Activated T-helper 9 cell treated with anti-CD3 and anti-CD28 coated beads, Interleukin-2, amount 50 U/mL, for 16 hours (primary cell): ENCODE measurements around the gene SLC5A7.

Experiments used
- DNase-seq: peaks from one replicate; pipeline ENCODE4 v3.0.0-alpha.2; 2020; ENCODE audit warnings: low read depth

Gene SLC5A7

DNA sequence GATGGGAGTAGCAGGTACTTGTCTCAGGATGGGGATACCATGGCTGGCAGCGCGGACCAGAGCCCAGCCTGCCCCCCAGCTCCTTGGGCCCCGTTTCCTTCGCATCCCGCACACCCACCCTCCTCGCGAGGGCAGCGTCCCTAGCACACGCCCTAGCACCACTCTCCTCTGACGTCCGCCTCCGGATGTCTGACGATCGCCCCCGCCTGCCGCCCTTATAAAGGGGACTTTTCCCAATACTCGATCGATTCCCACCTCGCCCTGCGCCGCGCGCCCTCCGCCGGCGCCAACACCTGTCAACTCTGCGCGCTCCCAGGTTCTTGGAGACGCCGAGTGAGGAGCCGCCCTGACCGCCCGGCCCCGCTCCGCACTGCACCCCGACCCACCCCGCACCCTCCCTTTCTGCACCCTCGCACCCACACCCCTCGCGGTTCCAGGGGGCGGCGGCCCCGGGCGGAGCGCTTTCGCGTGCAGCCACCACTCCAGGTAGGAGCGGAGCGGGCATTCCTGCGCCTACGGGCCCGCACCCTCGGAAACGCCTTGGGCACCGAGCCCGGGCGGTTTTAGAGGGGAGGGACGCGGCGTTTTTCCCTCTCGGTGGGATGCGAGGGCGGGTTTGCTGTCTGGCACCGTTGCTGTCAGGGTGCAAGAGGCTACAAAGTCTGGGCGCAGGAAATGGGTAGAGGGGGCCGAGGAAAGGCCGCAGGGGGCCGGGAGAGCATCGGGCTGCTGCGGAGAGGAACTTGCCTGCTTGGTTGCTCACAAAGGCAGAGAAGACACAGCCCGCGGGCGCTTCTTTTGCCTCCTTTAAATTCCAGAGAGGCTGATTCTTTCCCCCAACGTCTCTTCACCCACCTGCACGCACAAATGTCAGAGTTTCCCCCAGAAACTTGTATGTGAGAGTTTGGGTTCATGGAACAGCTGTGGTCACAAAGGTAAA lies at the start of gene SLC5A7:
SLC5A7 (plus strand) TSS at position 247 of the 940 bp plus-strand sequence. CDS start 1,632 bp downstream, outside the sequence.
- no peak for DNase-seq

DNA sequence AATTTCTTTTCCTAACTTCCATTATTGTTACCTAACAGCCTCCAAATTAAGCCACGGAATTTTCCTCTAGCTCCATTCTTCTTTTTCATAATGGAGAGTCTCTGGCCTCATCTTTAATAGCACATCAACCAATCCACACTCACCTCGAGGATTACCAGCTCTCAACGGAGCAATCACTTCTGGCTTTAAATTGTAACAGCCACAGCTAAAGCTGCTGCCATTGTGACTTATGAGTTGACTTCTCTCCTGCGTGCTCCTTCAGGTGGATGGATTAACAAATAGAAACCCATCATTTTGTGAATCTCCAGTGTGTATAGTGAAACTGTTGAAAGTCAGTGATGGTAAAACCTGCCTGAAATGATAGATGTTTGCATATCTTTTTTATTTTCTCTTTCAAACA lies 24.9 kb upstream of the SLC5A7 start:
- DNase-seq: no peak

DNA sequence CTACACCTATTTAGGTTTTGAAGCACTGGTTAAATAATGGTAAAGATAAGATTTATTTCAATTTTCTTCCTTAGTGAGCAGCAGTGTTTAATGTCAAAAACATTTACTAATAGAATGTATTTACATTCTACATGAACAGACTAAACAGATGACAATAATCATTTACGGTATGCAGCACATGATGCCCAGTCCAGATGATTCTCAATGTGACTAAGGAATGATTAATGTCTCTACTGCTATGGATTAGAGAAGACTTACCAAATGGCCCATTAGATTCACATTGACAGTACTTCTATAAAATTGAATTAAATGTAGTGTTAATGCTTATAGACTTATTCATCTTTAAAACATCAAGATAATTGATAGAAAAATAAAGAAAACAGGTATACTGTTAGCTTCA lies 22.1 kb upstream of the SLC5A7 start:
- DNase-seq: no peak

DNA sequence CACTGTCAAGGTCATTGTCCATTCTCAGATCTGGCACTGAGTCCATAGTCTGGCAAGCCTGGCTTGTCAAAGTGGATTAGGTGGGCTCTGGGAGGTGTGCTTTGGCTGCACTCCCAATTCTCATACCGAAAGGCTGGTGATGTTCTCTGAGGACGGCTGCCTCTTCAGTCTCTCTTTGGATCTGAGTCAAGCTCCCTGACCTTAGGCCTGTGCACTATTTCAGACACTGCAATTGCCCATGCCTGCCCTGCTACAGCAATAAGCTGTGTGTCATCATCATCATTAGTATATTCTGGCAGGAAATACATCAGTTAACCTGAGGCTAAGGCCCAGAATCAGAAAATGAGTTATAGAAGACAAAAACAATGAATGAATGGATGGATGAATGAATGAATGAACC lies 1.6 kb upstream of the SLC5A7 start:
- no peak for DNase-seq

DNA sequence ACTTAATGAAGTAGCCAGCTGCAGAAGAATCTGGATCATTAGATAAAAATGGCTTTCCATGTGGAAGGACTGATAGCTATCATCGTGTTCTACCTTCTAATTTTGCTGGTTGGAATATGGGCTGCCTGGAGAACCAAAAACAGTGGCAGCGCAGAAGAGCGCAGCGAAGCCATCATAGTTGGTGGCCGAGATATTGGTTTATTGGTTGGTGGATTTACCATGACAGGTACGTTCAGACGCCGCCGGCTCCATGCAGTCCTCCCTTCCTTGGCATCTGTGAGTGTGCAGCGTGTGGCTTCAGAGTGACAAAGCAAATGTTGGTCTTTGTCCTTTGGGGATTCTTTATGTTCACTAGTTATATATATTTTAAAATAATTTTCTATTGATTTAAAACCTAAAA lies 1.8 kb downstream of the SLC5A7 start:
- no peak for DNase-seq

DNA sequence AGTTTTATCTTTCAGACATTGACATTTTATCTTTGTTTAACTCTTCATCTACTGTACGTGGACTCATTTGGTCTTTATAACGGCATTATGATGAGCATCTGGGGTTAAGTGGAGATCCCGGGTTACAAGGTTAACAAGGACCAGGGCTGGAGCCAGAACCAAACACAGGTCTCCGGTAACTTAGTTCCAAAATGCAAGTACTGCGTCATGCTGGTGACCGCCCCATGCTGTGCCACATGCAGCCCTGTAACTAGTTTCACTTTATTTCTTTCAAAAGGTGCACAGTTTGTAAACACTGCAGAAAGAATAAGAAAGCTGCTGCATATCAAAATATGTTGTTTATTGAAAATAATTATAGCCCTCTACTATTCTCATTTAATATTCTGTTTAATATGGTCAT lies 3.1 kb downstream of the SLC5A7 start:
- DNase-seq: no peak

DNA sequence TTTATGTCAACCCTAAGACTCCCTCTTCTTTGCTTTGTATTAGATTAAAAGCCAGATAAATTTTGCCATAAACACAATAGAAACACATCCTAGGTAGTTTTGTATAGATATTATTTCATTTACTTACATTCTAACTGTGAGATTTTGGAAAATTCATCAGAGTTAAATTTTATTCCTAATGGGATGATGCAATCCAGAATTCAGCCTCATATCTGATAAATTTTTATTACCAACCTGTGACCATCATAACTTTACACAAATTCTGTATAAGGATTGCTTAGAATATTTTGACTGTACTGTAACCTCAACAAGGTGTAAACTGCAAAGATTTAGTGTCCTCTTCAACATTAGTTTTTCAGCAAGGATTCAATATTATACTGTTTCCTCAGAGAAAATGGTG lies 4.4 kb downstream of the SLC5A7 start:
- DNase-seq: no peak

DNA sequence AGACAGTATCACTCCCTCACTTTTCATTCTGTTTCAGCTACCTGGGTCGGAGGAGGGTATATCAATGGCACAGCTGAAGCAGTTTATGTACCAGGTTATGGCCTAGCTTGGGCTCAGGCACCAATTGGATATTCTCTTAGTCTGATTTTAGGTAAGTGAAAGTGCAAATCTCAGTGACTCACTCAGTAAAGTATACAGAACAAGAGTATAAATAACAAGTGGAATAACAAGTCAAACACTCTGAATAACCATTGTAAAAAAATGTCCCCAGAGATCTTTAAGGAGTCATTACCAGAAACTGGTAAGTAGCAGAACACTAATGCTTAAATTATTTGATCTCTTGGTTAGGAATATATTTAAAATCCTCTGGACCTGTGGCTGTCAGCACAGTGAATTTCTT lies 5.7 kb downstream of the SLC5A7 start:
- DNase-seq: no peak

DNA sequence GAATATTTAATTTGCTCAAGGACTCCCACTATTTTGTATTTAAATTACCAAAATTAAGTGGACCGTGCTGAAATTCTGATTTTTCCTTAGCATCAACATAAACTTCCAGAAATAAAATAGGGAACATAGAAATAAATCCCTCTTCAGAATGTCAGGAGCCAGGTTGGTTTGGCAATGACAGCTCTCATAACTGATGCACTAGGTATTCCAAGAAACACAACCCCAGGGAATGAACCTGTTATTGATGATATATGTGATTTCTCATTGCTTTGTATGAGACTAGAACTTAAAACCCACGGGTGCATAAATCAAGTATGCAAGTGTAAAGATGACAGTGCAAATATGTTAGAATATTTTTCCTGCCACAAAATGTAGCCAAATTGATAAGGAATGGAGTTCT lies 12.8 kb downstream of the SLC5A7 start:
- no peak for DNase-seq

DNA sequence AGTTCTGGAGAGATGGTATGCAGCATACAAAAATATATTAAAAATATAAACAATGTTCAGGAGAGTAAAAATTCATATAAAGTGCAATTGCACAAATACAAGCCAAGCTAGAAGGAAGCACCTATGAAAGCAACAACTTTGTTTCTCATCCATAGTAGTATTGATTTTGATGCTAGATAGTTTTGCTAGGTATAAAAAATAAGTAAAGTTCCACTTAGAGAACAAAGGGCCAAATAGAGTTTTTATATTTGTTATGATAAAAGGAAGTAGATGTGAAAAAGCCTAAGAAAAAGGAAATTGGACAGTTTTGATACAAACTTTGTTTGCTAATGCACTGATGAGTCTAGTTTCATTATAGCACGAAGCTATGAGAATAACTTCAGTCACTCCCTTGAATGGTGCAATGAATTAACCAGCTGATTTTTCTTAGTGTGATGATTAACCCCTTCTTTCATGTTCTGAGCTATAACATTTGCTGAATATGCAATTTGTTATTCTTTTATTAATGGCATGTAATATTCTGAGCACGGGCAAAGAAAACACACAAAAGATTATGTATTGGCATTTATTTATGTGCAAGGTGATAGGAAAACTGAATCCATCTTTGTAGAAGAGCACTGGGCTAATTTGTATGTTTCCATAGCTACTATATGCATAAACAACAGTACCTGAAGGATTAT lies 24.7 kb downstream of the SLC5A7 start:
- no peak for DNase-seq

DNA sequence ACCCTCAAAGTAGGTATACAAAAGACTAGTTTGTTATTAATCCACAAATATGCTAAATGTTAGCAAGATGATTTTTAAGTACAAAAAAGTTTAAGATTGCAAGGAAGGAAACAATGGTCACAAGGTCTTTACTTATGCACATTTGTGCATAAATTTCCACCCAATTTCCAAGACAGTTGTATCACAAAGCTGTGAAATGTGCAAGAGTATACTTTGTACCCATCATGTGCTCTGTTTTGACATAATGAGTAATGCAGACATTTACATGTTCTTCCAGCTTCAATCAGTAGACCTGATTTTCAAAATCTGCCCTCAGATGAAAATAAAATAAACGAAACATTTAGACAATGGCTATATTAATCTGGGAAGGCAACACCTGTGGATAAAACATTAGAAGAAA lies 27.0 kb downstream of the SLC5A7 start:
- no peak for DNase-seq

DNA sequence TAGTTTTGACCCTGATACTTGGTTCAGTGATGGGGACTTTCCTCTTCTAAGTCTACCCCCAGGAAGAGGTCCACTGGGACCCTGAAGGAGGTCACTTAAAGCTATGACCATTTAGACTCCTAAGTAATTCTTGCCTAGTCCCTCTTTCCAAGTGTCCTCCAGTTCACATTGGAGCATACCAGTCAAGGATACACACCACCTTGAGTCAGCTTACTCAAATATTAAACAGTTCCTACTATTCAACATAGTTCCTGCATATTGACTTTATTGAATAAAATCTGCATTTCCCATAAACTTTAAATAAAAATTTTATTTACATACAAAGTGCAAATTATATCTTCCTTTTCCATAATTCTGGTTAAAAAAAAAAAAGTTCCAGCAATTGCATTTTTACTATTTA lies 36.3 kb downstream of the SLC5A7 start:
- DNase-seq: no peak

DNA sequence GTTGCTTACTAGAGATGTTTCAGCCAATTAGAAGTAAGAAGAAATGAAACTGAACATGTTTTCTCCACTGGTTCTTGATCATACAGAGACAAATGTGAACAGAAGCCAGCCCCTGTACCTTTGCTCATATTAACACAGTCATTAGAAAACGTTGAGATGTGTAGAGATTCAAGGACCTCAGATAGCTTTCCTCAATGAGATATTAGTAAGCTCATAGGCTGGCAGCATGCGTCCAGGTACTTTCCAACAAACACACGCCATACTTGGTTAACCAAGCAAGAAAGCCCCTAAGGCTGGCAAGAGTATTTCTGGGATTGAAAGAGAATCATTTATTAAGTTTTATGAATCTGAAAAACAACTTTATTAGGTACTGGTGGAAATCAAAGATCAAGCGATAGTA lies 37.5 kb downstream of the SLC5A7 start:
- DNase-seq: no peak

DNA sequence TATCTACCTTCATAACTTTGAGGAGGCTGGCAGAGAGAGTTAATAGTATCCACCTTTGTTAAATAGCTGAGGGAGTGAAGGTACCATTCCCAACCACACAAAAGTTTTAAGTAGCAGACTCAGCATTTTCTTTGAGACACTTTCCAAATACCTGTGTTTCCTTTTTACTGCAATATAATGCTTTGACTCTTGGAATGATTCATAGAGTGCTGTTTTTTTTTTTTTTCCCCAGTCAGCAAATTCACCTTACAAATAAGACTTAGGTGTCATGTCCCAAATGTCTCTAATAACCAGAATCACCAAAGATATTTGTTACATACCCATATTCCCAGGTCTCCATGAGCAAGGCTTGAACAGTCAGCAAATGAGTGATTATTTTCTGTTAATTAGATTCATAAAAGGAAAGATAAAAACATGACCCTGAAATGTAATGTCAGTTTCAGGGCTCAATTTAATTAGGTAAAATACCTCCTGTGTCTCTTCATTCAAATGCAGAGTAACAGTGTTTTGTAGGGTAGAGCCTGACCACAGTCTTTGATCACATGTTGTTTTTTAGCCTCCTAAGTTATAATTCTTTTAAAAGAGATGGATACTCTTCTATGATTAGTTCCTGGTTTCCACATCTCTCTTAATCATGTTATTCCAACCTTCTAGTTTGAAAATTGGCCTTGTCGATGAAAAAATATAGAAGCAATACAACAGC lies 39.9 kb downstream of the SLC5A7 start:
- DNase-seq: no peak

DNA sequence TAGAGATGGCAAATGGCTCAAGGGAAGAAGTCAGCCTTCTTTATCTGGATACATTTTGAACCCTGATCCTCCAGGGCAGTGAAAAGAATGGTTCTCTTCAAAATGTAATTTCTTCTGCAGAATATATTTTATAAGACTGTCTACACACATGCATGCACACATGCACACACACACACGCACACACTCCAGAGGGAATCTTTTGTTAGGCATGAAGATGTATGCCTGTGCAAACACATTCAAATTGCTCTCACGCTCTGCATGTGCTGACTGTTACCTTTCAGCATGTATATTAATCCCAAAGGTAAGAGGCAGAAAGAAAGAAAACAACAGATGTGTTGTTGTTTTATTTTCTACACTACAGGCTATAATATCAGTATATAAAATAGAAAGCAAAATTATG lies 43.2 kb downstream of the SLC5A7 start:
- DNase-seq: no peak

DNA sequence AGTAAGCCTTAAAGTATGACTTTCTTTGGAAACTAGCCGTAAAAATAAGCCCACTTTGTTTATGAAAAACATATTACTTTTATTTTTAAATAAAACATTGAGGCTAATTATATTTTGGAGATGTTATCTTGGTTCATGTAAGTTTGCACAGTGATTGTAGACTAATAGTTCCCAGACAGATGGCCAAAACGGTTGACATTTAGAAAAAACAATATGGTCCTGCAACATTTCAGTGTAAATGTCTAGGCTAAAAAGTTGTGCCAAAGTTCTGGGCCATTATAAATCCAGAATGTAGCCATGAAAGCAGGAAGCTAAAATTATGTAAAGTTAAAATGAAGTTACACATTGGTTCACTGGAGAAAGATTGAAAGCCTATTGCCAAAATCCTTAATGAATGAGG lies 43.6 kb downstream of the SLC5A7 start:
- DNase-seq: no peak

DNA sequence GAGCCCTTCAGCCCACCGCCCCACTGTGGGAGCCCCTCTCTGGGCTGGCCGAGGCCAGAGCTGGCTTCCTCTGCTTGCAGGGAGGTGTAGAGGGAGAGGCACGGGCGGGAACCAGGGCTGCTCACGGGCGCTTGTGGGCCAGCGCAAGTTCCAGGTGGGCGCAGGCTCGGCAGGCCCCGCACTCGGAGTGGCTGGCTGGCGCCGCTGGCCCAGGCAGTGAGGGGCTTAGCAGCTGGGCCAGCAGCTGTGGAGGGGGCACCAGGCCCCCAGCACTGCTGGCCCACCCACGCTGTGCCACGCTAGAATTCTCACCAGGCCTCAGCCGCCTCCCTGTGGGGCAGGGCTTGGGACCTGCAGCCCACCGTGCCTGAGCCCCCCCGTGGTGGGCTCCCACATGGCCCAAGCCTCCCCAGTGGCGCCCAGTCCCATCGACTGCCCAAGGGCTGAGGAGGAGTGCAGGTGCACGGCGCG lies 45.2 kb downstream of the SLC5A7 start:
- no peak for DNase-seq

DNA sequence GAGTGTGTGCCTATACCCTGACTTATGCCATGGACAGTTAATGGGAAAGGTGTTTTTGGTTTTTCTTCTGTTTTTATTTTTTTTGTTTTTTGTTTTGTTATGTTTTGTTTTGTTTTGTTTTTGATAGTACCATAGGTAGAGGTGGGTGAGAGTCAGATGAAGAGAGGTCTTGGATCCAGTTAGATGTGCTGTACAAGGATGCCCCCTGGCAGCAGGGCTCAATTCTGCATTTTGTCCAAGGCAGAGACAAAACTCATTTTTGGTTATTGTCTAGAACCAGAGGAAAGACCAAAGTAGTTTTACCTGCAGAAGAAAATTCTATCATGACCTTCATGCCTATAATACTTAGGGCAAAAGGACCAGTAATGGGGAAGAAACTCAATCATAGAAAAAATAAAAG lies 48.5 kb downstream of the SLC5A7 start:
- DNase-seq: no peak

DNA sequence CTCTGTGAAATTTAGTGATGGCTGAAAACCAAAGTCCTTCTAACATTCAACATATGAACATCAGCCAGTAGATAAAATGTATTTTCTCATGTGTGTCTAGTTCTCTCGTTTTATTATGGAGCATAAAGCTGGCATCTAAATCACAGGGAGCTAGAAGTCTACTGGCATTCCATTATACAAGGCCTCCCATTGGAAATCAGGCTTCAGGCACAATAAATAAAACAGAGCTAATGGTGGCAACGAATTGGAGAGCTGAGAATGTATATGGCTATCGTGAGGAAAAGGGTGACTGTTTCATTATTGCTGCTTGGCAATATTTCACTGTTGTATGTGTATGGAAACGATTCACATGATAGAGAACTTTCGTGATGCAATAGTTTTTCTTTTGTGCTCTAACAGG lies 62.4 kb downstream of the SLC5A7 start:
- DNase-seq: no peak

DNA sequence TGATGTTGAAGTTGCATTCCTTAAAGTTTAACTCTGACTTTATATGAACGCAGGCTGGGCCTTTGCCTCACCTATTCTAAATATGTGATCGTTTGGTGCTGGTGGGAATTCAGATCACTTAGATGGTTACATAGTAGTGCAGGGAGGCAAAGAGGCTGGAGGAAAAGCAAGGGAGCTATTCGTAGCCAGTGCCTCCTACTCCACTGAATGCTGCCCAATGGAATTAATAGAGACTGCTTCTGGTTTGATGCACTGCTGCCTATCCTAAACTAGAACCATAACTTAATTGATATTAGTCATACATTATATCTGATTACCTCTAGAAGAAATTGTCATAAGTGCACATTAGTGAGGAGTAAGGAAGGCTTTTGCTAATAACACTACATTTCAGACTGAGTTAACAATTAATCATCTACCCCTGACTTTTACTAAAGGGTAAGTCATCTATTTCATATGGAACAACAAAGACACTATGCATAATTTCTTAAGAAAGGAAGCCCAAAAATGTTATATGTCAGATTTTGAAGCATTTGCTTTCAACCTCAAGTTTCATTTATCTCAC lies 72.3 kb downstream of the SLC5A7 start:
- DNase-seq: no peak

DNA sequence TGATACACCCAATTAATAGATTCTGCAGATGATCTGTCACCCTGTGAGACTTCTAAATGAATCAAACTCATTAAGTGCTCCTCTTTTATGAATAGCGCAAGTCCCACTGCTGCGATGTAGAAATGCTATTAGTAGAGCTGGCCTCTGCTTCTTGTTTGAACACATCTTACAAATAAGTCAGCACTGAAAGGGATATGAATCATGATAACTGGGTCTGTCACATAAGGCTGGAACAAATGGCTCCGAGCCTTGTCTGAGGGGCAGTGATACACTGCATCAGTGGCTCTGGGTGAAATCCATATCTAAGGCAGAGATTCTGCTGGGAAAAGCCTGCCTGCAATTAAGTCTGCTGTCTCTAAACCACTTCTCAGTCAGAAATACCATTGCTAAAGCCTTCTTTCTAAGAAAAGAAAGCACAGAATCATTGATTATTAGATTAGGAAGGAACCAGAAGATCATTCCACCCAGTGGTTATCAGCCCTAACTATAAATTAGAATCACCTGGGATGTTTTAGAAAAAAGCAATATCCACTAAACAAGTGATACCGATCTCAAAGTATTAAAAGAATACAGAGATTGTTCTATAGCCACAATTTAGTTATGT lies 75.2 kb downstream of the SLC5A7 start:
- DNase-seq: no peak
